WTC11 (cell line): ENCODE measurements around the gene CNOT8. TPM values are rescaled to one million over a fixed set of nuclear protein-coding genes. Genes with fewer than 3 reads are reported as not detected.

Experiments used
- microRNA-seq: library from miRNA; unstranded; fragments of <30 nt; microRNA quantifications from one replicate; pipeline ENCODE4 v1.2.0, GENCODE V29; 2022; ENCODE audit warnings: borderline number of aligned reads
- total RNA-seq: library from RNA; stranded (reverse); gene quantifications from 3 replicates; pipeline ENCODE4 v1.2.3, GENCODE V29; 2021
- TF ChIP-seq, protein P1 (sequence below): sonication (generic); formaldehyde crosslinking; IDR thresholded peaks from 2 replicates; pipeline ENCODE4 v1.8.1; 2022; ENCODE audit warnings: mild to moderate bottlenecking, moderate library complexity, missing genetic modification reagents

The CNOT8 gene
- total RNA-seq, 1 experiment from 2014 or later: 58.6 TPM

GRCh38 chr5:154923441-154924430 lies 65.3 kb downstream of the CNOT8 start (continued):
- TF ChIP-seq, protein P1, sequence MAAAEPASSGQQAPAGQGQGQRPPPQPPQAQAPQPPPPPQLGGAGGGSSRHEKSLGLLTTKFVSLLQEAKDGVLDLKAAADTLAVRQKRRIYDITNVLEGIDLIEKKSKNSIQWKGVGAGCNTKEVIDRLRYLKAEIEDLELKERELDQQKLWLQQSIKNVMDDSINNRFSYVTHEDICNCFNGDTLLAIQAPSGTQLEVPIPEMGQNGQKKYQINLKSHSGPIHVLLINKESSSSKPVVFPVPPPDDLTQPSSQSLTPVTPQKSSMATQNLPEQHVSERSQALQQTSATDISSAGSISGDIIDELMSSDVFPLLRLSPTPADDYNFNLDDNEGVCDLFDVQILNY (CRISPR knock-in tag): no peak

Small RNA genes lying within 50 kb of the gene (microRNA-seq; reads per million reads assigned to microRNA genes)
- gene MIR378H: not detected

Other genes with a start within 250 kb of the CNOT8 start
- 360 to 406 TPM (median 378 TPM) in 3 replicates for gene LARP1, start 103.2 kb upstream of the CNOT8 start, total RNA-seq
- gene FAXDC2, start 8.0 kb upstream of the CNOT8 start, total RNA-seq: 3.9 to 6.0 TPM (median 5.5 TPM) in 3 replicates
- 25.9 to 34.8 TPM (median 27.2 TPM) in 3 replicates for gene GEMIN5, start 79.6 kb downstream of the CNOT8 start, total RNA-seq
- gene MRPL22, start 82.4 kb downstream of the CNOT8 start, total RNA-seq: 52.0 to 62.3 TPM (median 60.1 TPM) in 3 replicates
- gene KIF4B, start 155.1 kb downstream of the CNOT8 start, total RNA-seq: 0.07 to 0.09 TPM in 2 of 3 replicates, not detected in the other